Activated T-cell treated with anti-CD3 and anti-CD28 coated beads, Interleukin-2, amount 50 U/mL, for 24 hours (primary cell): ENCODE data around the gene DBF4.
A peak's percentile ranks its signal among the peaks of the same experiment; 100 is the strongest.
"Not testable (repeated sequence)": the region's sequence is repeated elsewhere in the genome, so short reads cannot be mapped to it uniquely, and the experiment has no call there.

ENCODE experiments used
- DNase-seq: peaks from one replicate; pipeline ENCODE4 v3.0.0-alpha.2; 2020
- H3K27ac Mint-ChIP-seq: 2 replicates; pipeline ENCODE4 v1.8.0; 2020; ENCODE audit warnings: mild to moderate bottlenecking, mixed read lengths
- H3K27me3 Mint-ChIP-seq: 2 replicates; pipeline ENCODE4 v1.8.0; 2020; ENCODE audit warnings: mixed read lengths
- H3K36me3 Mint-ChIP-seq: 2 replicates; pipeline ENCODE4 v1.8.0; 2020; ENCODE audit warnings: low read depth, mixed read lengths
- H3K4me1 Mint-ChIP-seq: 2 replicates; pipeline ENCODE4 v1.8.0; 2020; ENCODE audit warnings: low read depth, mixed read lengths
- H3K4me3 Mint-ChIP-seq: 2 replicates; pipeline ENCODE4 v1.8.0; 2020; ENCODE audit warnings: mild to moderate bottlenecking, moderate library complexity, mixed read lengths
- H3K9me3 Mint-ChIP-seq: 2 replicates; pipeline ENCODE4 v1.8.0; 2020; ENCODE audit warnings: mixed read lengths

Gene DBF4, protein sequence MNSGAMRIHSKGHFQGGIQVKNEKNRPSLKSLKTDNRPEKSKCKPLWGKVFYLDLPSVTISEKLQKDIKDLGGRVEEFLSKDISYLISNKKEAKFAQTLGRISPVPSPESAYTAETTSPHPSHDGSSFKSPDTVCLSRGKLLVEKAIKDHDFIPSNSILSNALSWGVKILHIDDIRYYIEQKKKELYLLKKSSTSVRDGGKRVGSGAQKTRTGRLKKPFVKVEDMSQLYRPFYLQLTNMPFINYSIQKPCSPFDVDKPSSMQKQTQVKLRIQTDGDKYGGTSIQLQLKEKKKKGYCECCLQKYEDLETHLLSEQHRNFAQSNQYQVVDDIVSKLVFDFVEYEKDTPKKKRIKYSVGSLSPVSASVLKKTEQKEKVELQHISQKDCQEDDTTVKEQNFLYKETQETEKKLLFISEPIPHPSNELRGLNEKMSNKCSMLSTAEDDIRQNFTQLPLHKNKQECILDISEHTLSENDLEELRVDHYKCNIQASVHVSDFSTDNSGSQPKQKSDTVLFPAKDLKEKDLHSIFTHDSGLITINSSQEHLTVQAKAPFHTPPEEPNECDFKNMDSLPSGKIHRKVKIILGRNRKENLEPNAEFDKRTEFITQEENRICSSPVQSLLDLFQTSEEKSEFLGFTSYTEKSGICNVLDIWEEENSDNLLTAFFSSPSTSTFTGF

DNA sequence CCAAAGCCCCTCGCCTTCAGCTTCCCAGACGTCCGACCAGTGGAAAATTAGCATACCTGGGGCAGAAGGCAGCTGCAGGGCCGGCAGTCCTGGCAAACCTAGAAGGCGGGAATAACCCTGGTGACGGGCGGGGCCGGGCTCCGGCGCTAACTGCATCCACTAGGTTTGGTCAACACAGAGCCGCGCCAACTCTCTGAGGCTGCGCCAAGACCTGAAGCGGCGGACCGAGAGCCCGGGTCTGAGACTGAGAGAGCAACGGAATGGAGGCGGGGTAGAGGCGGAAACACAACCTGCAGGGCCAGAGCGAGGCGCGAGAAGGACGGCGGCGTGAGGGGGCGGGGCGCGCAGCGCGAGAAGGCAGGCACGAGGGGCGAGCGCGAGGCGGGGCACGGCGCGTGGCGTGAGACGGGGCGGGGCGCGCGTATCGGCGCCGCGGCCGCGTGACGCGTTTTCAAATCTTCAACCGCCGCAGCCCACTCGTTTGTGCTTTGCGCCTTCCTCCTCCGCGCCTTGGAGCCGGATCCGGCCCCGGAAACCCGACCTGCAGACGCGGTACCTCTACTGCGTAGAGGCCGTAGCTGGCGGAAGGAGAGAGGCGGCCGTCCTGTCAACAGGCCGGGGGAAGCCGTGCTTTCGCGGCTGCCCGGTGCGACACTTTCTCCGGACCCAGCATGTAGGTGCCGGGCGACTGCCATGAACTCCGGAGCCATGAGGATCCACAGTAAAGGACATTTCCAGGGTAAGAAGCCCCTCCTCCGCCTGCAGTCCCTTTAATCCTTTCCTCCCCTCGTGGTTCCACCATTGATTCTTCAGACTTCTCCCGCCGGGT, at the start of gene DBF4, which contains the start of gene SLC25A40:
TSS of gene DBF4 (plus strand) at position 454 of the 829 bp plus-strand sequence. CDS start at position 694, 240 bp downstream.
TSS of gene SLC25A40 (minus strand) at position 321 of the 829 bp plus-strand sequence. CDS start 17,633 bp downstream, outside the sequence.
- Mint-ChIP-seq H3K4me1 (peaks cover 53% of the 10 kb centered on the region), H3K27ac (peak within 1 kb of the TSS; percentile 96), H3K27me3 (no peaks in the 10 kb centered on the region), H3K9me3 (peaks cover 9% of the 10 kb centered on the region), H3K4me3 (peak within 1 kb of the TSS; percentile 97), H3K36me3 (peaks cover 87% of the 10 kb centered on the region)
- DNase-seq, result peak; percentile 98

DNA sequence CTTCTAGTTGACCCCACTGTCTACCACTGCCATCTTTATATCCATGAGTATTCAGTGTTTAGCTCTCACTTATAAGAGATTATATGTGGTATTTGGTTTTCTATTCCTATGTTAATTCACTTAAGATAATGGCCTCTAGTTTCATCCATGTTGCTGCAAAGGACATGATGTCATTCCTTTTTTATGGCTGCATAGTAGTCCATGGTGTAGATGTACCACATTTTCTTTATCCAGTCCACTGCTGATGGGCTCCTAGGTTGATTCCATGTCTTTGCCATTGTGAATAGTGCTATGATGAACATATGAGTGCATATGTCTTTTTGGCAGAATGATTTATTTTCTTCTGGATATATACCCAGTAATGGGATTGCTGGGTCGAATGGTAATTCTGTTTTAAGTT, 47.9 kb upstream of the DBF4 start:
- peaks cover 39% of the 10 kb centered on the region for H3K9me3 Mint-ChIP-seq

DNA sequence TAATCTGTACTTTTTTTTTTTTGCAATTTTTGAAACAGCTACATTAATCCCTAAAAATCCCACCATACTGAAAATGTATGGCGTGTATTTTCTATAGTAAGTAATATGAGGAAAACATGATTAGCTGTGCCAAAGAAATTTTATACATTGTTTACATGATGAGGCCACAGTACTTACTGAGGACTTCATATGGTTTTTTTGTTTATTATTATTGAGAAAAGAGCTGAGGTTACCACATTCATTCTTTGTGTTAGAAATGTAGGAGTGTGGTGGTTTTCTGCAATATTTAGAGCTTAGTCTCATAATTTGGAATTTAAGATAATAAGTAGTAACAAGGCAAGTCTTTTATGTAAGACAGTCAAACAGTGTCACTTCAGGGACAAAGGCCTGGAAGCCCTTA, 45.2 kb upstream of the DBF4 start:
- Mint-ChIP-seq H3K9me3 (peaks cover 17% of the 10 kb centered on the region), H3K27me3 (no peaks in the 10 kb centered on the region), H3K36me3 (peaks cover 33% of the 10 kb centered on the region), H3K4me1 (no peaks in the 10 kb centered on the region), H3K4me3 (no peak overlapping the region), H3K27ac (no peak overlapping the region)
- no peak for DNase-seq

More for the DNA sequence above, 47.9 kb upstream of the DBF4 start:
- peaks cover 23% of the 10 kb centered on the region for H3K36me3 Mint-ChIP-seq
- H3K4me3 Mint-ChIP-seq, DNase-seq, H3K27me3 Mint-ChIP-seq, H3K27ac Mint-ChIP-seq, H3K4me1 Mint-ChIP-seq: not testable (repeated sequence)

DNA sequence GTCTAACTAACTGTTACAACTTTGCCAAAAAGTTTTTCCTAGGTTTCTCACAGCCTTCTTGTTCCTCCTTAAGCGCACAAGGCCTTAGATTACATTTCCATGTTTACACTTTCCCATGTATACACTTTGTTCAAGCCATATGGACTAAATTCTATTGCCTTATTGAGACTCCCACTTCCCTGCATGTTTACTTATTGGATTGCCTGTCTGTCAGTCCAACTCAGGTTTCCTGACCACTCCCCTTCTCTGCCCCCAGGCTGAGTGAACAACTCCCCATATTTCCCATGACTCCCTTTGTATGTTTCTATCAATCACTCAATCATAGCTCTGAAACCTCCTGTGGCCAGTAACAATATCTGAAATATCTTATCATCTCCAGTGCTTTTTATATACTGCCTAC, 43.2 kb upstream of the DBF4 start:
- H3K27me3 Mint-ChIP-seq, result no peaks in the 10 kb centered on the region
- no peaks in the 10 kb centered on the region for H3K4me1 Mint-ChIP-seq
- peaks cover 37% of the 10 kb centered on the region for H3K36me3 Mint-ChIP-seq
- H3K27ac Mint-ChIP-seq, result no peak overlapping the region
- H3K4me3 Mint-ChIP-seq, result no peak overlapping the region
- no peak for DNase-seq
- peaks cover 9% of the 10 kb centered on the region for H3K9me3 Mint-ChIP-seq

DNA sequence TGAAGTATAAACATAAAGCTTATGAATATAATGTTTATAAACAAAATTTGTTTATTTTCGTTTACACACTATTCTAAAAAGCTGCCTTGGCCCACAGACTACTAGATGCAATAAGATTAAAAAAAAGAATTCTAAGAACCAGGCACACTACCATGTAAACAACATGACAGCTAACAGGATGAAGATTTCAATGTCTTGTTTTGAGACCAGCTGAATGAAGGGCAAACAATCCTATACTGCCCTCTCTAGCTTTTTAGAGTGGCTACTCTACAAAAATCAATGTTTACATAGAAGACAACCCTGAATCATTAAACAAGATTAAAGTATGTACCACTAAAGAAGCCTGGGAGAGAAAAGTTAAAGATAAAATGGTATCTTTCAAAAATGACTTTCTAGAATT, 38.7 kb upstream of the DBF4 start:
- Mint-ChIP-seq H3K9me3 (no peaks in the 10 kb centered on the region), H3K4me1 (no peaks in the 10 kb centered on the region), H3K36me3 (peaks cover 46% of the 10 kb centered on the region), H3K27me3 (no peaks in the 10 kb centered on the region), H3K27ac (no peak overlapping the region), H3K4me3 (no peak overlapping the region)
- DNase-seq, result no peak

DNA sequence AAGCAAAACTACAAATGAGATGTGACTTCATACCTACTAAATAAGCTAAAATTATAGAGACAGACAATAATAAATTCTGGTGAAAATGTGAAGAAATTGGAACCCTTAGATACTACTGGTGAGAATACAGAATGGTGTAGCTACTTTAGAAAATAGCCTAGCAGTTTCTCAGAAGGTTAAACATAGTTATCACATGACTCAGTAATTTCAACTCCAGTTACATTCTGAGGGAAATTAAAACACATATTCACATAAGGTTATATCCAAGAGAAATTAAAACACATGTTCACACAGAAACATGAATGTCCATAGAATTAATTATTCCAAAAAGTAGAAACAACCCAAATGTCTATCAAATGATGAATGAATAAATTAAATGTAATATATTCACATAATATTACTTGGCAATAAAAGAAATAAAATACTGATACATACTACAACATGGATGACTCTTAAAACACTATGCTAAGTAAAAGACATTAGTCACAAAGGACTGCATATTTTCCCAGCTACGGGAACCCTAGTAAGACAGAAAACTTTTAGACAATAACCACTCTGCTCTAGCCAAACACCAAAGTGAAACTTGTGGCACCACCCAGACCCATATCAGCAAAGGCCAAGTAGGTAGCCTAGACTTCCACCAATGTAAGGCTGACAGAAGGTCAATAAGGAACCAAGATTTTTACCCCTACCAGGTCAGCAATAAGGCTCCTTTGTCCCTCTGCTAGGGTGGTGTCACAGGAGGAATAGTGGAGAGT, 25.3 kb upstream of the DBF4 start:
- Mint-ChIP-seq H3K4me3 (no peak overlapping the region), H3K4me1 (peaks cover 12% of the 10 kb centered on the region), H3K36me3 (peaks cover 75% of the 10 kb centered on the region), H3K9me3 (no peaks in the 10 kb centered on the region), H3K27ac (no peak overlapping the region), H3K27me3 (no peaks in the 10 kb centered on the region)
- no peak for DNase-seq

DNA sequence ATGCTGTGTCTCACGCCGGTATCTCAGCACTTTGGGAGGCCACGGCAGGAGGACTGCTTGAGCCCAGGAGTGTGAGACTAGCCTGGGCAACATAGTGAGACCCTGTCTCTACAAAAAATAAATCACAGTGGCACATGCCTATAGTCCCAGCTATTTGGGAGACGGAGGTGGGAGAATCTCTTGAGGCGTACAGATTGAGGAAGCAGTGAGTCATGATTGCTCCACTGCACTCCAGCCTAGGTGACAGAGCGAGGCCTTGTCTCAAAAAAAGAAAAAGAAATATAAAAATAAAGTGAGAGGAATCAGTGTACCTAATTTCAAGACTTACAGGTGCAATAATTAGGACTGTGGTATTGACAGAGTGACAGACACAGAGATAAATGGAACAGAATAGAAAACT, 24.0 kb upstream of the DBF4 start:
- Mint-ChIP-seq H3K36me3 (peaks cover 75% of the 10 kb centered on the region), H3K27me3 (no peaks in the 10 kb centered on the region), H3K27ac (no peak overlapping the region), H3K9me3 (no peaks in the 10 kb centered on the region), H3K4me3 (no peak overlapping the region), H3K4me1 (peaks cover 12% of the 10 kb centered on the region)
- no peak for DNase-seq

DNA sequence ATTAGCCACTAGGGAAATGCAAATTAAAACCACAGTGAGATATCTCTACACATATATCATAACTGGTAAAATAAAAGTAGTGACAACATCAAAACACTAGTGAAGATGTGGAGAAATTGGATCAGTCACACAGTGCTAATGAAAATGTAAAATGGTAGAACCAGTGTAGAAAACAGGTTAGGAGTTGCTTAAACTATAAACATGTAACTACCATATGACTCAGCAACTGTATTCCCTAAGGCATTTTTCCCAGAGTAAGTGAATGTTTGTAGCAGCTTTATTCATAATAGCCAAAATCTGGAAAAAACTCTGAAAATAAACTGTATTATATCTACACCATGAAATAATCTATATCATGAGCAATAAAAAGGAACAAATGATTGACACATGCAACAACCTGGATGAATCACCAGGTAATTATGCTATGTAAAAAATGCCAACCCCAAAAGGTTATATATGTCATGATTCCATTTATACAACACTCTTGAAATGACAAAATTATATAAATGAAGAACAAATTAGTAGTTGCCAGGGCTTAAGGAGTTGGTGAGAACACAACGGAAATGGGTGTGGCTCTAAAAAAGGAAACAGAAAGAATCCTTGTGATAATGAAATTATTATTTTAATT, 22.9 kb upstream of the DBF4 start:
- H3K4me3 Mint-ChIP-seq, result no peak overlapping the region
- no peaks in the 10 kb centered on the region for H3K9me3 Mint-ChIP-seq
- H3K27me3 Mint-ChIP-seq, result no peaks in the 10 kb centered on the region
- peaks cover 83% of the 10 kb centered on the region for H3K36me3 Mint-ChIP-seq
- H3K4me1 Mint-ChIP-seq, result peaks cover 15% of the 10 kb centered on the region
- H3K27ac Mint-ChIP-seq, result no peak overlapping the region
- DNase-seq, result no peak

DNA sequence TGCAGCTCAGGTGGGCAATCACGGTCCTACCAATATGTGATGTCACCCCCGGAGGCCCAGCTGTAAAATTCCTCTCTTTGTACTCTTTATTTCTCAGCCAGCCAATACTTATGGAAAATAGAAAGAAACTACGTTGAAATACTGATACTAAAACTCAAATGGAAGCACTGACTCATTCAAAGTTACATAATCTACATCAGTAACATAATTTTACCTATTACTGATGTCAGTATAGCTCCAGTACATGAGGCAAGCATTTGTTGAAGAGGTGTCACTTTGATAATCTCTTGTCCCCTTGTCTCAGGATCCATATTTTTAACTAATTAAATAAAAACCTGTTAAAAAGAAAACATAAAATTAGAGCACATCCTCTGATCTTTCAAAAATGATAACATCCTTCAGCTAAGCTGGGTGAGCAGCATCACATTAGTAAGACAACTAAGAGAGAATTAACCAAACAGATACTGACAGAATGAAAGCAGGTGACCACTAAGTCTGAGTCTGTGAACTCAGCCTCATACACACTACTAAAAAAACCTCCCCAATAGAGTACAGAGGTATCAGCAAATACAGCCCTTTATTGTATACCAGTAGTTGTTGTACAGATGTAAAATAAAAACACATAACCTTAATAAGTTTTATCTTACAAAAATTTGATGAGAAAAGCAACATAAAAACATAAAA, 17.7 kb upstream of the DBF4 start:
- Mint-ChIP-seq H3K9me3 (no peaks in the 10 kb centered on the region), H3K36me3 (peaks cover 71% of the 10 kb centered on the region), H3K27ac (peak overlapping the region; percentile 71), H3K4me1 (peaks cover 21% of the 10 kb centered on the region), H3K27me3 (no peaks in the 10 kb centered on the region), H3K4me3 (no peak overlapping the region)
- DNase-seq, result no peak

DNA sequence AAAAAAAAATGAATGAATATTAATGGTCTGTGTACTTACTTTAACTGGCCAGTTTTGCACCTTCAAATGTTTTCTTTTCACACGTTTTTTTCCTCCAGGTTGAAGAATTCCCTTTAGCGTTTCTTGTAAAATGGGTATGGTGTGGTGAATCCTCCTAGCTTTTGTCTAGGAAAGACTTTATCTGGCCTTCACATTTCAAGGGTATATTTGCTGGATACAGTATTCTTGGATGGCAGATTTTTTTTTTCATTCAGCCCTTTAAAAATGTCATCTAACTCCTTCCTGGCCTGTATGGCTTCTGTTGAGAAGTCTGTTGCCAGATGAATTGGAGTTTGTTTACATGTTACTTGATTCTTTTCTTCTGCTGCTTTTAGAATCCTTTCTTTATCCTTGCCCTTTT, 10.2 kb upstream of the DBF4 start:
- H3K27ac Mint-ChIP-seq, result no peak overlapping the region
- H3K9me3 Mint-ChIP-seq, result peaks cover 25% of the 10 kb centered on the region
- peaks cover 10% of the 10 kb centered on the region for H3K4me1 Mint-ChIP-seq
- peaks cover 82% of the 10 kb centered on the region for H3K36me3 Mint-ChIP-seq
- DNase-seq, result no peak
- no peak overlapping the region for H3K4me3 Mint-ChIP-seq
- no peaks in the 10 kb centered on the region for H3K27me3 Mint-ChIP-seq

DNA sequence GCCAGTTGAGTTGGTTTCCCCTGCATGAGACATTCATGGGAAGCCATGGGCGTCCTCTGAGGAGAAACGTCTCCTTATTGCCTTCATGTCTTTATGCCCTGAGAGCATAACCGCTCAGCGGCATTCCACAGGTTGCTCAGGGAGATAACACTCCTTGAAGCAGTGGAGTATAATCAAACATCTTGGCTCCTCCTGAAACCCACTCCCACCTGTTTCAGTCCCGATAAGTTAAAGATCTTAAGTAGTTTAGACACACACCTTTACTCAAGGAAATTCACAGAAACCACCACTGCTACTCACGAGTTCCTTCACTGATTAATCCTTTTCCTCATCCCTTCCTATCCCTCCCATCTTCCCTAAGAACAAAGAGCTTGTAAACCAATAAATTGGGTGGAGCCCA, 9.8 kb upstream of the DBF4 start:
- Mint-ChIP-seq H3K36me3 (peaks cover 87% of the 10 kb centered on the region), H3K9me3 (peaks cover 27% of the 10 kb centered on the region), H3K4me1 (peaks cover 11% of the 10 kb centered on the region)
- H3K27me3 Mint-ChIP-seq, H3K4me3 Mint-ChIP-seq, H3K27ac Mint-ChIP-seq, DNase-seq: not testable (repeated sequence)

DNA sequence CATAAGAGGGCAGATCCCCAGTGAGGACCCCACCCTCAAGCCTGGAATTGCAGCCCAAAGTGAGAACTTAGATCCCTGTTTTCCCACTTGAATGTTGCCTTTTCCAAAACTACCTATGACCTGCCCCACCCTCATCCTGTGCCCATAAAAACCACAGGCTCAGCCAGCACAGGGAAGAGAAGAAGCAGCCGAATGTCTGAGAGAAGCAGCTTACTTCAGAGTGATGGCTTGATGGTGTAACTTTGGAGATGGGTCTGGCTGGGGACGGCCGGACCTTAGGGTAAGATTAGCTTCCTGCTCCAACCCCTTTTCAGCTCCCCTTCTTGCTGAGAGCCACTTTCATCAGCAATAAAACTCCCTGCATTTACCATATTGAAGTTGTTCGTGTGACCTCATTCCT, 5.8 kb upstream of the DBF4 start:
- peaks cover 29% of the 10 kb centered on the region for H3K4me1 Mint-ChIP-seq

DNA sequence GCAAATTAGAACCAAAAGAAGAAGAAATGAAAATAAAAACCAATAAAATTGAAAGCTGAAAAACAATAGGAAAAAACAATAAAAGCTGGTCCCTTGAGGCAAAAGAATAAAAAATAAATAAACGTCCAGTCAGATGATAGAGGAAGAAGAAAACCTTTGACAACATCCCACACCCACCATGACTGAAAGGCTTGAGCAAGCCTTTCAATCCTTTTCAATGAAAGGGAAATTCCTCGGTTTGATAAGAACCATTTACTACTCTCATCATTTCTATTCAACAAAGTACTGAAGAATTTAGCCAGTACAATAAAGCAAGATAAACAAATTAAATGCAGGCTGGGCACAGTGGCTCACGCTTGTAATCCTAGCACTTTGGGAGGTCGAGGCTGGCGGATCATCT, 3.9 kb upstream of the DBF4 start:
- H3K9me3 Mint-ChIP-seq, result peaks cover 19% of the 10 kb centered on the region
- H3K4me1 Mint-ChIP-seq, result peaks cover 29% of the 10 kb centered on the region
- H3K4me3 Mint-ChIP-seq, result no peak overlapping the region
- peaks cover 90% of the 10 kb centered on the region for H3K36me3 Mint-ChIP-seq
- no peak for DNase-seq
- H3K27ac Mint-ChIP-seq, result no peak overlapping the region
- no peaks in the 10 kb centered on the region for H3K27me3 Mint-ChIP-seq

More for the DNA sequence above, 5.8 kb upstream of the DBF4 start:
- Mint-ChIP-seq H3K36me3 (peaks cover 96% of the 10 kb centered on the region), H3K27me3 (no peaks in the 10 kb centered on the region), H3K27ac (no peak overlapping the region), H3K4me3 (no peak overlapping the region), H3K9me3 (peaks cover 32% of the 10 kb centered on the region)
- DNase-seq, result no peak
